GM23338 (cell line): ENCODE data around the gene RPL39L. TPM values are rescaled to one million over a fixed set of nuclear protein-coding genes. Genes with fewer than 3 reads are reported as not detected.

ENCODE experiments used
- ATAC-seq: fragments of 200-7000 bp; cut with Tn5 transposase; 3 replicates; pipeline ENCODE4 v1.9.1; 2020
- DNase-seq: peaks from one replicate; pipeline ENCODE4 v3.0.0-alpha.2; 2015; ENCODE audit warnings: low spot score
- H2AFZ ChIP-seq: fragments of 200-600 bp; sonication (generic); 2 replicates; pipeline ENCODE4 v1.8.0; 2016; ENCODE audit warnings: antibody characterized with exemption, mild to moderate bottlenecking, moderate library complexity
- H3F3A ChIP-seq: fragments of 200-600 bp; sonication (generic); replicated peaks from 2 replicates; pipeline ENCODE4 v1.8.0; 2017; ENCODE audit warnings: antibody characterized with exemption, mixed run types, low read depth
- H3K27ac ChIP-seq: fragments of 200-600 bp; sonication (generic); 2 replicates; pipeline ENCODE4 v1.6.1; 2016; ENCODE audit warnings: low read depth
- H3K27me3 ChIP-seq: fragments of 200-600 bp; sonication (generic); 2 replicates; pipeline ENCODE4 v1.8.0; 2016; ENCODE audit warnings: mild to moderate bottlenecking, mixed run types, moderate library complexity; ENCODE audit not compliant: insufficient read depth
- H3K36me3 ChIP-seq: fragments of 200-600 bp; sonication (generic); 2 replicates; pipeline ENCODE4 v1.8.0; 2016; ENCODE audit warnings: mild to moderate bottlenecking; ENCODE audit not compliant: insufficient read depth
- H3K4me1 ChIP-seq: fragments of 200-600 bp; sonication (generic); 2 replicates; pipeline ENCODE4 v1.8.0; 2016; ENCODE audit warnings: mild to moderate bottlenecking, moderate library complexity; ENCODE audit not compliant: insufficient read depth
- H3K4me2 ChIP-seq: fragments of 200-600 bp; sonication (generic); 2 replicates; pipeline ENCODE4 v1.7.1; 2017; ENCODE audit warnings: mixed run types
- H3K4me3 ChIP-seq: fragments of 200-600 bp; sonication (generic); 2 replicates; pipeline ENCODE4 v1.6.1; 2016; ENCODE audit warnings: mixed run types
- H3K79me2 ChIP-seq: fragments of 200-600 bp; sonication (generic); replicated peaks from 2 replicates; pipeline ENCODE4 v1.8.0; 2017; ENCODE audit warnings: mild to moderate bottlenecking; ENCODE audit not compliant: insufficient read depth
- H3K9me2 ChIP-seq: fragments of 200-600 bp; sonication (generic); 2 replicates; pipeline ENCODE4 v1.8.0; 2017; ENCODE audit not compliant: insufficient read depth
- H4K20me1 ChIP-seq: fragments of 200-600 bp; sonication (generic); replicated peaks from 2 replicates; pipeline ENCODE4 v1.8.0; 2017; ENCODE audit warnings: mild to moderate bottlenecking; ENCODE audit not compliant: insufficient read depth
- H3K27ac Mint-ChIP-seq: 2 replicates; pipeline ENCODE4 v1.8.0; 2020; ENCODE audit warnings: inconsistent platforms, mild to moderate bottlenecking, moderate library complexity, mixed read lengths
- H3K27me3 Mint-ChIP-seq: 3 replicates; pipeline ENCODE4 v1.8.0; 2022; ENCODE audit warnings: low read depth, mild to moderate bottlenecking, moderate library complexity, mixed read lengths, inconsistent platforms; ENCODE audit not compliant: insufficient read depth, poor library complexity
- H3K36me3 Mint-ChIP-seq: 3 replicates; pipeline ENCODE4 v1.8.0; 2021; ENCODE audit warnings: low read depth, mild to moderate bottlenecking, inconsistent platforms, moderate library complexity, mixed read lengths
- H3K4me1 Mint-ChIP-seq: 3 replicates; pipeline ENCODE4 v1.8.0; 2020; ENCODE audit warnings: mild to moderate bottlenecking, inconsistent platforms, mixed read lengths
- H3K4me3 Mint-ChIP-seq: 3 replicates; pipeline ENCODE4 v1.8.0; 2021; ENCODE audit warnings: moderate library complexity, mild to moderate bottlenecking, inconsistent platforms, mixed read lengths
- H3K9me3 Mint-ChIP-seq: 3 replicates; pipeline ENCODE4 v1.8.0; 2020; ENCODE audit warnings: moderate library complexity, mild to moderate bottlenecking, inconsistent platforms, mixed read lengths
- CREB1 ChIP-seq: fragments of 250-450 bp; sonication (Bioruptor Pico); IDR thresholded peaks from 2 replicates; pipeline ENCODE4 v1.5.0; 2020; ENCODE audit warnings: low read depth, mild to moderate bottlenecking, moderate library complexity
- EZH2phosphoT487 ChIP-seq: fragments of 200-600 bp; sonication (generic); IDR thresholded peaks from one replicate; pipeline ENCODE4 v1.8.1; 2018; ENCODE audit warnings: antibody characterized with exemption; ENCODE audit not compliant: unreplicated experiment
- NANOG ChIP-seq: IDR thresholded peaks from 2 replicates; pipeline ENCODE4 v1.6.1; 2016; ENCODE audit warnings: antibody characterized with exemption, borderline replicate concordance
- POLR2AphosphoS5 ChIP-seq: IDR thresholded peaks from 2 replicates; pipeline ENCODE4 v1.6.1; 2016; ENCODE audit warnings: antibody characterized with exemption, low read depth
- STAT1 ChIP-seq: IDR thresholded peaks from one replicate; pipeline ENCODE4 v1.6.1; 2016; ENCODE audit warnings: antibody characterized with exemption; ENCODE audit not compliant: unreplicated experiment
- ZNF114 ChIP-seq: fragments of 250-450 bp; sonication (Bioruptor Pico); IDR thresholded peaks from 2 replicates; pipeline ENCODE4 v1.5.0; 2020; ENCODE audit warnings: mild to moderate bottlenecking, moderate library complexity
- polyA plus RNA-seq: library from polyadenylated mRNA; unstranded; fragments of >200 nt; fragmentation: Nextera tagmentation; extraction: Ambion mirVana; gene quantifications from 2 replicates; pipeline ENCODE4 v1.2.1, GENCODE V29; 2016
- total RNA-seq: library from RNA; depleted of rRNA; stranded (reverse); fragments of >200 nt; shearing (Covaris generic); gene quantifications from 2 replicates; pipeline ENCODE4 v1.2.3, GENCODE V29; 2014
- TF ChIP-seq, protein P1 (sequence below): fragments of 250-450 bp; sonication (Bioruptor Pico); IDR thresholded peaks from 2 replicates; pipeline ENCODE4 v1.5.0; 2020; ENCODE audit warnings: mild to moderate bottlenecking, moderate library complexity
- TF ChIP-seq, protein P2 (sequence below), 2 experiments: fragments of 200-600 bp in 1 of 2; sonication (generic) in 1 of 2; conservative IDR thresholded peaks; 2 replicates each; pipeline versions ENCODE4 v1.5.1 to v1.6.1; 2016 to 2017; ENCODE audit warnings: antibody characterized with exemption in 2 of 2, low read depth in 2 of 2, mild to moderate bottlenecking in 2 of 2, moderate library complexity in 1 of 2
- TF ChIP-seq, protein P3 (sequence below): IDR thresholded peaks from 2 replicates; pipeline ENCODE4 v1.6.1; 2016; ENCODE audit warnings: antibody characterized with exemption
- TF ChIP-seq, protein P4 (sequence below): IDR thresholded peaks from one replicate; pipeline ENCODE4 v1.6.1; 2018; ENCODE audit warnings: antibody characterized with exemption; ENCODE audit not compliant: unreplicated experiment

The RPL39L gene
- total and polyA plus RNA-seq, 2 experiments from 2014 or later = 70.6 to 155 TPM

DNA sequence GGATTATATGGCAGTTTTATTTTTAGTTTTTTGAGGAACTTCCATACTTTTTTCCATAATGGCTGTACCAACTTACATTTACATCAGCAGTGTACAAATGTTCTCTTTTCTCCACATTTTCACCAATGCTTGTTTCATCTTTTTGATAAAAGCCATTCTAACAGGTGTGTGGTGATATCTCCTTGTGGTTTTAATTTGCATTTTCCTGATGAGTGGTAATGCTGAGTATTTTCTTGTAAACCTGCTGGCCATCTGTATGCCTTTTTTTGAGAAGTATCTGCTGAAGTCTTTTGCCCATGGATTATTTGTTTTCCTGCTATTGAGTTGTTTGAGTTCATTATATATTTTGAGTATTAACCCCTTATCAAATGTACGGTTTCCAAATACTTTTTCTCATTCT is 50.6 kb downstream of the RPL39L start (continued):
- TF ChIP-seq, protein P1, sequence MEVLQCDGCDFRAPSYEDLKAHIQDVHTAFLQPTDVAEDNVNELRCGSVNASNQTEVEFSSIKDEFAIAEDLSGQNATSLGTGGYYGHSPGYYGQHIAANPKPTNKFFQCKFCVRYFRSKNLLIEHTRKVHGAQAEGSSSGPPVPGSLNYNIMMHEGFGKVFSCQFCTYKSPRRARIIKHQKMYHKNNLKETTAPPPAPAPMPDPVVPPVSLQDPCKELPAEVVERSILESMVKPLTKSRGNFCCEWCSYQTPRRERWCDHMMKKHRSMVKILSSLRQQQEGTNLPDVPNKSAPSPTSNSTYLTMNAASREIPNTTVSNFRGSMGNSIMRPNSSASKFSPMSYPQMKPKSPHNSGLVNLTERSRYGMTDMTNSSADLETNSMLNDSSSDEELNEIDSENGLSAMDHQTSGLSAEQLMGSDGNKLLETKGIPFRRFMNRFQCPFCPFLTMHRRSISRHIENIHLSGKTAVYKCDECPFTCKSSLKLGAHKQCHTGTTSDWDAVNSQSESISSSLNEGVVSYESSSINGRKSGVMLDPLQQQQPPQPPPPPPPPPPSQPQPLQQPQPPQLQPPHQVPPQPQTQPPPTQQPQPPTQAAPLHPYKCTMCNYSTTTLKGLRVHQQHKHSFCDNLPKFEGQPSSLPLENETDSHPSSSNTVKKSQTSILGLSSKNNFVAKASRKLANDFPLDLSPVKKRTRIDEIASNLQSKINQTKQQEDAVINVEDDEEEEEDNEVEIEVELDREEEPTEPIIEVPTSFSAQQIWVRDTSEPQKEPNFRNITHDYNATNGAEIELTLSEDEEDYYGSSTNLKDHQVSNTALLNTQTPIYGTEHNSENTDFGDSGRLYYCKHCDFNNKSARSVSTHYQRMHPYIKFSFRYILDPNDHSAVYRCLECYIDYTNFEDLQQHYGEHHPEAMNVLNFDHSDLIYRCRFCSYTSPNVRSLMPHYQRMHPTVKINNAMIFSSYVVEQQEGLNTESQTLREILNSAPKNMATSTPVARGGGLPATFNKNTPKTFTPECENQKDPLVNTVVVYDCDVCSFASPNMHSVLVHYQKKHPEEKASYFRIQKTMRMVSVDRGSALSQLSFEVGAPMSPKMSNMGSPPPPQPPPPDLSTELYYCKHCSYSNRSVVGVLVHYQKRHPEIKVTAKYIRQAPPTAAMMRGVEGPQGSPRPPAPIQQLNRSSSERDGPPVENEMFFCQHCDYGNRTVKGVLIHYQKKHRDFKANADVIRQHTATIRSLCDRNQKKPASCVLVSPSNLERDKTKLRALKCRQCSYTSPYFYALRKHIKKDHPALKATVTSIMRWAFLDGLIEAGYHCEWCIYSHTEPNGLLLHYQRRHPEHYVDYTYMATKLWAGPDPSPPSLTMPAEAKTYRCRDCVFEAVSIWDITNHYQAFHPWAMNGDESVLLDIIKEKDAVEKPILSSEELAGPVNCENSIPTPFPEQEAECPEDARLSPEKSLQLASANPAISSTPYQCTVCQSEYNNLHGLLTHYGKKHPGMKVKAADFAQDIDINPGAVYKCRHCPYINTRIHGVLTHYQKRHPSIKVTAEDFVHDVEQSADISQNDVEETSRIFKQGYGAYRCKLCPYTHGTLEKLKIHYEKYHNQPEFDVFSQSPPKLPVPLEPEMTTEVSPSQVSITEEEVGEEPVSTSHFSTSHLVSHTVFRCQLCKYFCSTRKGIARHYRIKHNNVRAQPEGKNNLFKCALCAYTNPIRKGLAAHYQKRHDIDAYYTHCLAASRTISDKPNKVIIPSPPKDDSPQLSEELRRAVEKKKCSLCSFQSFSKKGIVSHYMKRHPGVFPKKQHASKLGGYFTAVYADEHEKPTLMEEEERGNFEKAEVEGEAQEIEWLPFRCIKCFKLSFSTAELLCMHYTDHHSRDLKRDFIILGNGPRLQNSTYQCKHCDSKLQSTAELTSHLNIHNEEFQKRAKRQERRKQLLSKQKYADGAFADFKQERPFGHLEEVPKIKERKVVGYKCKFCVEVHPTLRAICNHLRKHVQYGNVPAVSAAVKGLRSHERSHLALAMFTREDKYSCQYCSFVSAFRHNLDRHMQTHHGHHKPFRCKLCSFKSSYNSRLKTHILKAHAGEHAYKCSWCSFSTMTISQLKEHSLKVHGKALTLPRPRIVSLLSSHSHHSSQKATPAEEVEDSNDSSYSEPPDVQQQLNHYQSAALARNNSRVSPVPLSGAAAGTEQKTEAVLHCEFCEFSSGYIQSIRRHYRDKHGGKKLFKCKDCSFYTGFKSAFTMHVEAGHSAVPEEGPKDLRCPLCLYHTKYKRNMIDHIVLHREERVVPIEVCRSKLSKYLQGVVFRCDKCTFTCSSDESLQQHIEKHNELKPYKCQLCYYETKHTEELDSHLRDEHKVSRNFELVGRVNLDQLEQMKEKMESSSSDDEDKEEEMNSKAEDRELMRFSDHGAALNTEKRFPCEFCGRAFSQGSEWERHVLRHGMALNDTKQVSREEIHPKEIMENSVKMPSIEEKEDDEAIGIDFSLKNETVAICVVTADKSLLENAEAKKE = no peak
- no peak for TF ChIP-seq EZH2phosphoT487
- TF ChIP-seq, protein P2, sequence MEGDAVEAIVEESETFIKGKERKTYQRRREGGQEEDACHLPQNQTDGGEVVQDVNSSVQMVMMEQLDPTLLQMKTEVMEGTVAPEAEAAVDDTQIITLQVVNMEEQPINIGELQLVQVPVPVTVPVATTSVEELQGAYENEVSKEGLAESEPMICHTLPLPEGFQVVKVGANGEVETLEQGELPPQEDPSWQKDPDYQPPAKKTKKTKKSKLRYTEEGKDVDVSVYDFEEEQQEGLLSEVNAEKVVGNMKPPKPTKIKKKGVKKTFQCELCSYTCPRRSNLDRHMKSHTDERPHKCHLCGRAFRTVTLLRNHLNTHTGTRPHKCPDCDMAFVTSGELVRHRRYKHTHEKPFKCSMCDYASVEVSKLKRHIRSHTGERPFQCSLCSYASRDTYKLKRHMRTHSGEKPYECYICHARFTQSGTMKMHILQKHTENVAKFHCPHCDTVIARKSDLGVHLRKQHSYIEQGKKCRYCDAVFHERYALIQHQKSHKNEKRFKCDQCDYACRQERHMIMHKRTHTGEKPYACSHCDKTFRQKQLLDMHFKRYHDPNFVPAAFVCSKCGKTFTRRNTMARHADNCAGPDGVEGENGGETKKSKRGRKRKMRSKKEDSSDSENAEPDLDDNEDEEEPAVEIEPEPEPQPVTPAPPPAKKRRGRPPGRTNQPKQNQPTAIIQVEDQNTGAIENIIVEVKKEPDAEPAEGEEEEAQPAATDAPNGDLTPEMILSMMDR (conservative IDR thresholded peaks at IDR 0.05; ENCODE audit: low read depth in 2 of 2) = no peak
- TF ChIP-seq CREB1 (CRISPR knock-in tag) = no peak
- TF ChIP-seq ZNF114 (CRISPR knock-in tag) = no peak

DNA sequence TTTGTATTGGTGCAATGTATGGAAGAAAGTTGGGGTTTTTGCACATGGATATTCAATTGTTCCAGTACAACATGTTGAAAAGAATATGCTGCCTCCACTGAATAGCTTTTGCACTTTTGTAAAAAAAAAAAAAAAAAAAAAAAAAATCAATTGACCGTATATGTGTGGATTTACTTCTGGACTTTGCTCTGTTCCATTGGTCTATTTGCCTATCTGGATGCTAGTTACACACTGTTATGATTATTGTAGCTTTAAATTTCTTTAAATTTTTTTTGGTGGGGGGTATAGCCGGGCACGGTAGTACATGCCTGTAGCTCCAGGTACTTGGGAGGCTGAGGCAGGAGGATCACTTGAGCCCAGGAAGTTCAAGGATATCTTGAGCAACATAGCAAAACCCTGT is 52.5 kb downstream of the RPL39L start:
- H3K4me1 Mint-ChIP-seq = peaks cover 12% of the 10 kb centered on the region
- H3K36me3 Mint-ChIP-seq = peaks cover 21% of the 10 kb centered on the region; the same call in 2 of the 3 replicates
- H4K20me1 ChIP-seq = no peaks in the 10 kb centered on the region
- H3K4me3 Mint-ChIP-seq = no peak overlapping the region
- peaks cover 13% of the 10 kb centered on the region for H3K4me1 ChIP-seq
- H3K9me3 Mint-ChIP-seq = peaks cover 32% of the 10 kb centered on the region
- no peak overlapping the region for H3K4me2 ChIP-seq
- H3K27ac ChIP-seq = no peak overlapping the region
- H3K4me3 ChIP-seq = no peak overlapping the region
- H3K9me2 ChIP-seq = no peaks in the 10 kb centered on the region
- peaks cover 5% of the 10 kb centered on the region for H3K27me3 Mint-ChIP-seq
- H3K27ac Mint-ChIP-seq = no peak overlapping the region
- no peaks in the 10 kb centered on the region for H3K36me3 ChIP-seq
- H3F3A ChIP-seq = no peaks in the 10 kb centered on the region
- H2AFZ ChIP-seq = no peak overlapping the region
- DNase-seq (no peak), ATAC-seq (no peak)
- H3K79me2 ChIP-seq = no peaks in the 10 kb centered on the region
- H3K27me3 ChIP-seq = no peaks in the 10 kb centered on the region
- TF ChIP-seq NANOG (no peak), STAT1 (no peak), EZH2phosphoT487 (no peak), POLR2AphosphoS5 (no peak), CREB1 (CRISPR knock-in tag) (no peak)
- TF ChIP-seq, protein P2 (conservative IDR thresholded peaks at IDR 0.05; ENCODE audit: low read depth in 2 of 2) = no peak
- TF ChIP-seq, protein P3, sequence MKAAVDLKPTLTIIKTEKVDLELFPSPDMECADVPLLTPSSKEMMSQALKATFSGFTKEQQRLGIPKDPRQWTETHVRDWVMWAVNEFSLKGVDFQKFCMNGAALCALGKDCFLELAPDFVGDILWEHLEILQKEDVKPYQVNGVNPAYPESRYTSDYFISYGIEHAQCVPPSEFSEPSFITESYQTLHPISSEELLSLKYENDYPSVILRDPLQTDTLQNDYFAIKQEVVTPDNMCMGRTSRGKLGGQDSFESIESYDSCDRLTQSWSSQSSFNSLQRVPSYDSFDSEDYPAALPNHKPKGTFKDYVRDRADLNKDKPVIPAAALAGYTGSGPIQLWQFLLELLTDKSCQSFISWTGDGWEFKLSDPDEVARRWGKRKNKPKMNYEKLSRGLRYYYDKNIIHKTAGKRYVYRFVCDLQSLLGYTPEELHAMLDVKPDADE = no peak
- TF ChIP-seq, protein P4, sequence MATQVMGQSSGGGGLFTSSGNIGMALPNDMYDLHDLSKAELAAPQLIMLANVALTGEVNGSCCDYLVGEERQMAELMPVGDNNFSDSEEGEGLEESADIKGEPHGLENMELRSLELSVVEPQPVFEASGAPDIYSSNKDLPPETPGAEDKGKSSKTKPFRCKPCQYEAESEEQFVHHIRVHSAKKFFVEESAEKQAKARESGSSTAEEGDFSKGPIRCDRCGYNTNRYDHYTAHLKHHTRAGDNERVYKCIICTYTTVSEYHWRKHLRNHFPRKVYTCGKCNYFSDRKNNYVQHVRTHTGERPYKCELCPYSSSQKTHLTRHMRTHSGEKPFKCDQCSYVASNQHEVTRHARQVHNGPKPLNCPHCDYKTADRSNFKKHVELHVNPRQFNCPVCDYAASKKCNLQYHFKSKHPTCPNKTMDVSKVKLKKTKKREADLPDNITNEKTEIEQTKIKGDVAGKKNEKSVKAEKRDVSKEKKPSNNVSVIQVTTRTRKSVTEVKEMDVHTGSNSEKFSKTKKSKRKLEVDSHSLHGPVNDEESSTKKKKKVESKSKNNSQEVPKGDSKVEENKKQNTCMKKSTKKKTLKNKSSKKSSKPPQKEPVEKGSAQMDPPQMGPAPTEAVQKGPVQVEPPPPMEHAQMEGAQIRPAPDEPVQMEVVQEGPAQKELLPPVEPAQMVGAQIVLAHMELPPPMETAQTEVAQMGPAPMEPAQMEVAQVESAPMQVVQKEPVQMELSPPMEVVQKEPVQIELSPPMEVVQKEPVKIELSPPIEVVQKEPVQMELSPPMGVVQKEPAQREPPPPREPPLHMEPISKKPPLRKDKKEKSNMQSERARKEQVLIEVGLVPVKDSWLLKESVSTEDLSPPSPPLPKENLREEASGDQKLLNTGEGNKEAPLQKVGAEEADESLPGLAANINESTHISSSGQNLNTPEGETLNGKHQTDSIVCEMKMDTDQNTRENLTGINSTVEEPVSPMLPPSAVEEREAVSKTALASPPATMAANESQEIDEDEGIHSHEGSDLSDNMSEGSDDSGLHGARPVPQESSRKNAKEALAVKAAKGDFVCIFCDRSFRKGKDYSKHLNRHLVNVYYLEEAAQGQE = no peak
